ENCODE results near the gene CRELD2.
A peak's percentile ranks its signal among the peaks of the same experiment; 100 is the strongest.

The CRELD2 gene

DNA sequence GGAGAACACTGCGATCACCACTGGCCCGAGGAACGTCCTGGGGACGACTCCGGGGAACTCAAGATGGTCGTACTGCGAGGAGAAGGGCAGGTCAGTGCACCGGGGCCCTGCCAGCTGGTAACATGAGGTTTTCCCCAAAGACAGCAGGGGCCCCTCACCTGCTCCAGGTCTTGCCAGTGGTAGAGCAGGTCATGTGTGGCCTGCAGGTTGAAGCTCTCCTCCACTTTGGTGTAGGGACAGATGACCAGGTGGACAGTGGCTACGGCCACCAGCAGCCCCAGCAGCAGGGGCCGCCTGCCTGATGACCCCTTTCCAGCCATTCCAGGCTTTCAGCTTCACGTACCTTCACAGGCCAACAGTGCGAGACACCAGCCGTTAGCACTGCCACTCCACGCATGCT lies 5.0 kb upstream of the CRELD2 start:
- no peak for DNase-seq

DNA sequence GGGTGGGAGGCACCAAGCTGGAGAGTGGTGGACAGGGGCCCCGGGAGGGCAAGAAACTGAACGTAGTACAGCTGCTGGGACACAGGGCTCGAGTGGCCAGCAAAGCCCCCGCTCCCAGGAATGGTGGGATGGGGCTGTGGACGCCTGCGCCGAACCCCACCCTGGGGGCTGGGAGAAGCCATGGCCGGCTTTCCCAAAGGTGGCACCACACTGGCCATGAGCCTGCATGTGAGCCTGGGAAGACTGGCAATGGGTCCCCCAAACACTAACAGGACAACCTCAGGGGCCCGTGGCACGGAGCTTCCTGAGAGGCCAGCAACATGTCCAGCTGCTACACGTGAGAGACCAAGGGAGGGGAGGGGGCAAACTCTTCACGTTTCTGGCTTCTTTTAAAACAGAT lies 4.2 kb upstream of the CRELD2 start:
- no peak for DNase-seq

DNA sequence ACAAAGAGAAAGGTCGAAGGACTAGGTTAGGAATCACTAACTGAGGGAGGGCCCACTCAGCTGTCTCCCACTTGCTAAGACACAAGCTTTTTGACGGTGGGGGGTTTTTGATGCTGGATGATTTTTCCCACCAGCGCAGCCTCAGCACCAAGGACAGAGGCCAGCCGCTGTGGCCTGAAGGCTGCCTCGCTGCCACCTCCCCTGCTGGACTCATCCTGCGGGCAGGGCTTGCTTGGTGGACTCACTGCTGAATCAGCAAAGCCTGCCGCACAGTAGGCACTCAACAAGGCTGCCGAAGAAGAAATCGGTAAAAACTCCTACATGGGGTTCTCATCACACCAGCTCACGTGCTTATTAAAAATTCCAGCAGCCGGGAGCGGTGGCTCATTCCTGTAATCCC lies 2.8 kb upstream of the CRELD2 start:
- DNase-seq = no peak

DNA sequence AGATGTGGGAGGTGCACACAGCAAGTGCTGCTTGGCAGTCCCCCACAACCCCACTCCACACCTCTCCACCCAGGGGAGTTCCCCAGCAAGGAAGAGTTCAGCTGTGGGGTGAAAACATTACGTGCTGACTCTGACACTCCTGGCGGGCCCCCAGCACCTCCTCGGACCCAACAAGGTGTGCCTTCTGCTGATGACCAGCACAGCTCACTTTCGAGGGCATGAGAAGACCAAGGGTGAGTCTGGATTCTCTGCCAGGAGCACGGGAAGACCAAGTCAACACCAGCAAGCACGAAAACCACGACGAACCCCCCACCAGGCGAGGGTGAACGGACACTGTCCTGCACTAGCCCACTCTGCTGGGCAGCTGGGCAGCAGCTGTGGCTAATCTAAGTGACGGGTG lies 1.6 kb upstream of the CRELD2 start:
- no peak for DNase-seq

DNA sequence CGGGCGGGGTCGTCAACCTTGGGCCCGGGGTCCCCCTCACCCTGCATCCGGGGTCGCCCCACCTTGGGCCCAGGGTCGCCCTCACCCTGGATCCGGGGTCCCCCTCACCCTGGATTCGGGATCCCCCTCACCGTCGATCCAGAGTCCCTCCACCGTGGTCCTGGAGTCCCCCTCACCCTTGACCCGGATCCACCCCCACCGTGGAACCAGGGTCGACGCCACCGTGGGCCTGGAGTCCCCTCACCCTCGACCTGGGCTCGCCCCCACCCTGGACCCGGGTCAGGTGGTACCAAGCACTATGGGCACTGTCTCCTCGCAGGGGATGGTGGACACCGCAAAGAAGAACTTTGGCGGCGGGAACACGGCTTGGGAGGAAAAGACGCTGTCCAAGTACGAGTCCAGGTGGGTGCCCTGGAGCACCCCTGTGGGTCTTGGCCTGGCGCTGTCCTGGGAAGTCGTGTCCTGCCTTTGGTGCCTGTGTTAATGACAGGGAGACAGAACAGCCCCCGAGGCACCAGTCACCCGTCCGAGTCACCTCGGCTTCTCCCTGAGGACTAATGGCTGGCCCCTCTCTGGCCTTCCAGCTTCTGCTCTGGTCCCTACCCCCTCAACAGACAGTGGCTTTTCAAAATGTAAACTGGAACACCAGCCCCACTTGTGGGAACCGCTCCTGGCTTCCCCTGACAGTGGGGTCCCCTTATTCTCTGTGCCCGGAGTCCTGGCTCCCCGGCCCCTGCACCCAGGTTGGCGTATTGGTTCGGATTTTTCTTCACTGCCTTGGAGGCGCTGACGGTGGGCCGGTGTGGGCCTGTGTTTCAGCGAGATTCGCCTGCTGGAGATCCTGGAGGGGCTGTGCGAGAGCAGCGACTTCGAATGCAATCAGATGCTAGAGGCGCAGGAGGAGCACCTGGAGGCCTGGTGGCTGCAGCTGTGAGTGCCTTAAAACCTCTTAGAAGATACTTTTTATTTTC lies 762 bp downstream of the CRELD2 start:
- no peak for DNase-seq

DNA sequence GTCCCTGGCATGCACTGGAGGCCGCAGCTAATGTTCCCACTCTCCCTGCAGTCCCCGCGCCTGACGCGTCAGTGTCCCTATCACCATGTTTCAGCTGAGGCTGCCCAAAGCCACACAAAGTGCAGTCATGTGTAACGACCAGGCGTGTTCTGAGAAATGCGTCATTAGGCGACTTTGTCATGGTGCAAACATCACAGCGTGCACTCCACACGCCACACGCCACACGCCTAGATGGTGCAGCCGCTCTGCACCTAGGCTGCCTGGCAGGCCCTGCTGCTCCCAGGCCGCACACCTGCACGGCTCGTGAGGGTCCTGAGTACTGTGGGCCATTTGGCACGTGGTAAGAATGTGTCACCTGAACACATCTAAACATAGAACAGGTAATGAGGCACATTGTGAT lies 2.4 kb downstream of the CRELD2 start:
- DNase-seq = no peak

DNA sequence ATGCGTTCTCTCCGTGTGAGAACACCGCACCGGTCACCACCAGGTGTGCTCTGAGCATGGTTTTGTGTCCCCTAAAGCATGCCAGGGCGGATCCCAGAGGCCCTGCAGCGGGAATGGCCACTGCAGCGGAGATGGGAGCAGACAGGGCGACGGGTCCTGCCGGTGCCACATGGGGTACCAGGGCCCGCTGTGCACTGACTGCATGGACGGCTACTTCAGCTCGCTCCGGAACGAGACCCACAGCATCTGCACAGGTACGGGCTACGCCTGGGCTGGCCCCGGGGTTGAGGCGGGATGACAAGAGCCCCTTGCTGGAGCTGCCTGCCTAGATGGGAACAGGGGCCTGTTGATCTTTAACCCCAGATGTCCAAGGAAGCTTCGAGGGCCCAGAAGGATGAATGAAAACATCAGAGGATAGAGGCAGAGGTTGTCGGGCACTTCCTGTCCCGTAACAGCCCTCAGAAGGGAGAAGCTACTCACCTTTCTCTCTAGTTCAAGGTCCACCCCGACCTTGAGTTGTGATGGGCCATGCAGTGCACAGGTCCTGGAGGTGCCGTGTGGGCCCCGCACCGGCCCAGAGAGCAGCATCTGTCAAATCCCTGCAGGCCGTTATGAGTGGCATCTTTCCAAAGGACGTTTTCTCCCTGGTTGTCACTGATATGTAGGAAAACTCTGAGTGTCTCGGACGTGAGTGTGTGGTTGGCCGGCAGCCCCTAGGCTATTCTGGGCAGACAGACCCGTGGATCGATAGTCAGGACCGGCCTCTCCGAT lies 3.3 kb downstream of the CRELD2 start:
- DNase-seq = no peak

DNA sequence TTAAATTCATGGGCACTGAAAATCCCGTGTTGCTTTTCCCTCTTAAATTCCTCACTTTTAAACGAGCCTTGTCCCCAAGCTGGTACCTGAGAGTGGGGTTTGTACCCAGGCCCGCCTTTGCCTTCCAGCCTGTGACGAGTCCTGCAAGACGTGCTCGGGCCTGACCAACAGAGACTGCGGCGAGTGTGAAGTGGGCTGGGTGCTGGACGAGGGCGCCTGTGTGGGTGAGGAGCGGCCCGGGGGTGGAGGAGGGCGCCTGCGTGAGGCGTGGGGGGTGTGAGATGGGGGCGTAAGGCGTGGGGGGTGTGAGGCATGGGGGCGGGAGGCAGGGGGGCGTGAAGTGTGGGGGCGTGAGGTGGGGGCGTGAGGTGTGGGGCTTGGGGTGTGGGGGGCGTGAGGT lies 4.0 kb downstream of the CRELD2 start:
- DNase-seq = no peak

DNA sequence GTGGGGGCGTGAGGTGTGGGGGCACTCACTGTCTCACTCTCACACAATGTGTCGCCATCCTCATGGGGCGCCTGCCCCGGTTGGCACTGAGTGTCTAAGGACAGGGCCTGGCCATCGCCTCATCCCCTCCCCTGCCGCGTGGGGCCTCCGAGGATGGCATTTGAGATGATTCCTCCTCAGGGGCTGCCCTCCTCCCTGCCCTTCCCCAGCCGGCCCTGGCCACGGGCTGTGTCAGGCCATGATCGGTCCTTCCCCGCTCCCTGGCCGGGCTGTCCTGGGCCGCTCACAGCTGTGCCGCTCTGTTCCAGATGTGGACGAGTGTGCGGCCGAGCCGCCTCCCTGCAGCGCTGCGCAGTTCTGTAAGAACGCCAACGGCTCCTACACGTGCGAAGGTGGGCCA lies 4.5 kb downstream of the CRELD2 start:
- DNase-seq = no peak

DNA sequence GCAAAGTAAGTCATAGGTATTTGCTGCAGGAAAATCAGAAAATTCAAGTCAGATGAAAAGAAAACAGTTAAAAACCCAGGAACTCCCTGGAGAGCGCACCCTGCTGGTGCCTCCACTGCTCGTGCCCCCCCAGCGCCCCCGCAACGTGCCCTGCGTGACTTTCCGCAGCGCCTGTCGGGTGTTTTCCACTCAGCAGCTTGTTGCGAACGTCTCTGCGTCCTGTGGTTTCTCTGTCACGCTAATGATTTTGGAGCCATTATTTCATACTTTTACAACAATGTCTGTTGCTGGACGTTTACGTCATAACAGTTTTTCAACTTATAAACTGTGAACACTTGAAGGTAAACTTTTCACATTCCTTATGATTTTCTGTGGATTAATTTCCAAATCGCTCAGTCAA lies 5.0 kb downstream of the CRELD2 start:
- no peak for DNase-seq

DNA sequence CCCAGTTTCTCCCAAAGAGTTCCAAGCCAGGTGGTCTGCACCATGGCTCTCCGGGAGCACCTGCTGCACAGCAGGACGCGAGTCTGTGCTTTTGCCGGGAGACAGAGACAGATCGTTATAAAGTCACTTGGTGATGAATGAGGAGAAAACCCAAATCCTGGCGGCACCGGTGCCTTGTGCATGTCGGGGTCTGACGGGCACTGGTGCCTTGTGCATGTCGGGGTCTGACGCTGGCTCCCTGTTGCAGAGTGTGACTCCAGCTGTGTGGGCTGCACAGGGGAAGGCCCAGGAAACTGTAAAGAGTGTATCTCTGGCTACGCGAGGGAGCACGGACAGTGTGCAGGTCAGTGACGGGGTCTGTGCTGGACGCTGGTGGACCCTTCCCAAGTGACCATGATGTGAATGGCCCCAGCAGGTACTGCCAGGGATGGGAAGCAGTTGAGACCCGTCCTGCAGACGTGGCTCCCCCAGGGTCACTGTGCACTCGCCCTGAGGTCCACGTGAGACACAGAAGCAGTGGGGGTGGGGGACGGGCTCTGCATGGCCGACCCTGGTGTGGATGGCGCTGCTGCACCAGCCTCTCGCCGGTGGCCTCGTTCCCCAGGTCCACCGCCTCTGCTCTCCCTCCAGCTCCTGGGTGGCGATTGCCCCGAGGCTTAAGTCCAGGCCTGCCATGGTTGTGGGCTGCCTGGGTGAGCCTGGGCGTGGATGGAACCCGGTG lies 5.8 kb downstream of the CRELD2 start:
- DNase-seq = no peak

DNA sequence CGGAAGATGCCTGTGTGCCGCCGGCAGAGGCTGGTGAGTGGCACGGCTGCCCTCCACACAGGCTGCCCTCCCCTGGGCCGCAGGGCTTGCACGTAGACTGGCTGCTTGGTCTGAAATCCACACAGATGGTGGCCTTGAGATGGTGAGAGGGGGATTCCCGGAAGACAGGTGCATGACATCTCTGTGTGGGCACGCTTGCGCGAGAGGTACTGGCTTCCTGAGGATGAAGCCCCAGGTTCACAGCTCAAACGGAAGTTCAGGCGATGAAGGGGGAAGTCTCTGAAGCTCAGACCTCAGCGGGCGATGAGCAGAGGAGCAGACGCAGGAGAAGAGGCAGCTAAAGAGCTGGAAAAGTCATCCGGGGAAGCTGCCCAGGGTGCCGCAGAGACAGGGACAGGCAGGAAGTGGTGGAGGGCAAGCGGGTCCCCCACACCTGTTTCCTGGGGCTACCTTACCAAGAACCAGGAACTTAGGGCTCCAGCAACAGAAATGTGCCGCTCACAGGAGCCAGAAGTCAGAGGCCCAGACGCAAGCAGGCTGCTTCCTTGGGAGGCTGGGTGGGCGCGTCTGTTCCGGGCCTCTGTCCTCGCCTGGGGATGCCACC lies 7.2 kb downstream of the CRELD2 start:
- DNase-seq = no peak

DNA sequence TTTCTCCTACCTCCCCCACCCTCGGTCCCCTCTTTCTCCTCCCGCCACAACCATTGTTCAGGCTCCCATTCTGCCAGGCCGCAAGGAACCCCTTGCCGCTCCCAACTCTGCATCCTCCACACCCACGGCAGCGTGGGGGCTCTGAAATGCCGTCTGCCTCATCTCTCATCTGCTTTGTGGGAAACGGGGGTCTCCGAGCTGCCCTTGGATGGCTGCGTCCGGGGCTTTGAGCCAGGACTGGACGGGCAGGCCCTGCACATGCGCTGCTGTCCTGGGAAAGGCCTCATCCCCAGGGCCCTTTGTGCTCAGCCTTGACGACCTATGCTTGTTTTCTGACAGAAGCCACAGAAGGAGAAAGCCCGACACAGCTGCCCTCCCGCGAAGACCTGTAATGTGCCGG lies 8.5 kb downstream of the CRELD2 start:
- no peak for DNase-seq

DNA sequence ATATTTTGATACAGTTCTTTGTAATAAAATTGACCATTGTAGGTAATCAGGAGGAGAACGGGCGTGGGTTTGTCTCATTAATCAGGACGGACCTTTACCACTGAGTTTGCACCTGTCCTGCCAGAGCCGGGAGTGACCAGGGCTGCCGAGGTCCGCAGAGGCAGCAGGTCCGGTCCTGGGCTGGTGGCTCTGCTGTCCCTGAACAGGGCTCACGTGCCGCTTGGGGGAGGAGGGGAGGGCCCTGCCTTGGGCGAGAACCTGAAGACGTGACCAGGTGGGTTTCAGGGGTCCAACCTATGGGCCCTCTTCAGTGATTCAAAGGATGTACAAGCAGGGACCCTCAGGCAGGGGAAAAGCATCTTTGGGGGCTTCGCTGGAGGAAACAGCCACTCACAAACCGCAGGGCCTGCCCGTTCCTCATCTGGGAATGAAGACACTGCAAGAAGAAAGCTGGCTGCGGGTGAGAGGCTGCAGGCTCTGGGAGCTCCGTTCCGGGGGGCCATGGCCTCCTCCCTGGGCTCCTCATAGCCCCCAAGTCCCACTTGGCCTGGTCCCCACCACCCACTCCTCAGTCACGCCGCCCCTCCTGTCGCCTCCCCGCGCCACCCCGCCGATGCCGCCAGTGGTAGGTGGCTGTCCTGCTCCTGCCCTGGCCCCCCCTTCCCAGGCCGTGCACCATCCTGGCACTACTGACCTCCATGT lies 9.2 kb downstream of the CRELD2 start:
- no peak for DNase-seq

DNA sequence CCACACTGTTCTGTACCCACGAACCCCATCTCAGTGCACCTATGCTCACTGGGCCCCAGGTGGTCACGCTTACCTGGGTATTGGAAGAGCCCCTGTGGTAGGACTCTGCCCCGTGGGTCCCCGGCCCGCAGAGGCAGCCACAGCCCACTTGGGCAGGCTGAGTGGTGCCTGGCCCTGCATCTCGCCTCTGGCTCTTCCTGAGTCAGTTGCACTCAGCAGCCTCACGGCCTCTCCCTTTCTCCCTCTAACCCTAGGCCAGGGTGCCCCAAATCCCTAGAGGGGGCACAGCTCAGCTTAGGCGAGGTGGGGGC lies 9.7 kb downstream of the CRELD2 start:
- no peak for DNase-seq

DNA sequence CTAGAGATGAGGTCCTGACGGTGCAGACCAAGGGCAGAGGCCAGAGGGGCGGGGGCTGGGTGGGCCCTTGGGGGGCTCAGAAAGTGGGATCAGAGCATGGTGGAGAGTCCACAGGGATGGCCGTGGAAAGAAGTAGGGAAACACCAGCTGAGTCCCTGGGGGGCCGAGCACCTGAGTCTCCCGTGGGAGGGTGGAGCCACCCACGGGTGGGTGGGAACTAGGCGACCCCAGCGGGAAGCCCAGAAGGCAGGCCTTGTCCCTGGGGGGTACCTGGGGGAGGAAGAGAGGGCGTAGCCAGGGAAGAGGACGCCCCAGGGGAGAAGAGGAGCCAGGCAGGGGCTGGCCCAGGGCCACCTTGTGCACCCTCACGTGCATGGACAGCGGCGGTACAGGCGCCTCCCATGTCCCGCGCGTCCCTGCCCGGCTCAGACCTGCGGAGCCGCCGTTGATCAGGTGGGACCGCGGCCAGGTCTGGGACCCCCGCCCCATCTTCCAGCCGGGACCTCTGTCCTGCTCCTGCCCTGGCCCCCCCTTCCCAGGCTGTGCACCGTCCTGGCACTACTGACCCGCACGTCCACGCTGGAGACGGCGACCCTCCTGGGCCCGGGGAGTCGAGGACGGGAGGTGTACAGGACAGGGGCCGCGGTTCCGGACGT lies 10.2 kb downstream of the CRELD2 start:
- DNase-seq = no peak

DNA sequence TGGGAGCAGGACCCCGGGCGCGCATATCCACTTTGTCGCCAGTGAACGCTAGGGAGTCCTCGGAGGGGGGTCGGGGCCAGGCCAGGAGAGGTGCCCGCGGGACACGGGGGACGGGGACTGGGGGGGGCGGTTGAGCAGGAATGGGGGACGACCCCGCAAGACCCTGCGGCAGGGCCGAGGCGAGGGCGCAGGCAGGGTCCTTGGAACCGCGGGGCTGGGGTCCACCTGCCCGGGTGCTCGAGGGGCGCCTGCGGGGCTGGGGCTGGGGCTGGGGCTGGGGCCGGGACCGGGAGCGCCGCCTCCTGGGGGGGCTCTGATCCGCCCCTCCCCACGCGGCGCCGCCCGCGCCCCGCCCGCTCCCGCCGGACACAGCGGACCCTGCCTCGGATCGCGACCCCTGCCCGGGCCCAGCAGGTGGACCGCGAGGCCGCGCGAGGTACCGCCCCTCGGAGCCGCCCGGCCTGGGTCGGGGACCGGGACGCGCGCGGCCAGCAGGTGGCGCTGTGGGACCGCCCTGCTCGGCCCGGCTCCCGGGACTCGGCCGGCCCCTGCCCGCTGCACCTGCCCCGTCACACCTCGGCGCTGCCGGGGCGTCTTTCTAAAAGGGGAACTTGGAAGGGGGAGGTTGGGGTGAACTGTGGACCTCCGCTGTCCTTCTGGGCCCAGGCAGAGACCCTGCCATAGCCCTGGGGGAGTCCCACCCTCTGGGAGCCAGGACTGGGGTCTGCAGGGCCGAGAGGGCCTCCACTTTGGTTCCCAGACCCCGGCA lies 11.0 kb downstream of the CRELD2 start:
- no peak for DNase-seq

DNA sequence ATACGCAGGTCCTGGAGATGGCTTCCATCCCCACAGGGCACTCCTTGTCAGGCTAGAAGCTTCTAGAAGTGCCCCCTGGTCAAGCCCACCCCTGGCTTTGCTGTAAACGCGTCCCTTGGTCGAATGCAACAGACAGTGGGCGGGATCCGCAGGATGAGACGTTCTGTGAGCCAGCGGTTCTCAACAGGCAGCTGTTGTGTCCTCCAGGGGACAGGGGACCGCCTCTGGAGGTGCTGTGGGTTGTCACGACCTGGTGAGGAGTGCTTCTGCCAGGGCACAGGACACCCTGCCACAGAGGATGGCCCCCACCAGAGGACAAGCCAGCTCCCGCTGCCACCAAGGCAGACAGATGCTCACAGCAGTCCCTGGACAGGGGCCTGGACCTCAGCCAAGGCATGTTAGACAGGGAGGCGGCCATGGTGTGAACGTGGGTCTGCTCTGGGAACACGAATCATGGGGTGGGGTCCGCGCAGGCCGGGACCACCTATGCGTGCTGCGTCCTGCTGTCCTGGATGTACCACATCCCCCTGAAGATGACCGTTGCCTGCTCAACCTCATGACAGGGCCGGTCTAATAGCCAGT lies 11.7 kb downstream of the CRELD2 start:
- no peak for DNase-seq

DNA sequence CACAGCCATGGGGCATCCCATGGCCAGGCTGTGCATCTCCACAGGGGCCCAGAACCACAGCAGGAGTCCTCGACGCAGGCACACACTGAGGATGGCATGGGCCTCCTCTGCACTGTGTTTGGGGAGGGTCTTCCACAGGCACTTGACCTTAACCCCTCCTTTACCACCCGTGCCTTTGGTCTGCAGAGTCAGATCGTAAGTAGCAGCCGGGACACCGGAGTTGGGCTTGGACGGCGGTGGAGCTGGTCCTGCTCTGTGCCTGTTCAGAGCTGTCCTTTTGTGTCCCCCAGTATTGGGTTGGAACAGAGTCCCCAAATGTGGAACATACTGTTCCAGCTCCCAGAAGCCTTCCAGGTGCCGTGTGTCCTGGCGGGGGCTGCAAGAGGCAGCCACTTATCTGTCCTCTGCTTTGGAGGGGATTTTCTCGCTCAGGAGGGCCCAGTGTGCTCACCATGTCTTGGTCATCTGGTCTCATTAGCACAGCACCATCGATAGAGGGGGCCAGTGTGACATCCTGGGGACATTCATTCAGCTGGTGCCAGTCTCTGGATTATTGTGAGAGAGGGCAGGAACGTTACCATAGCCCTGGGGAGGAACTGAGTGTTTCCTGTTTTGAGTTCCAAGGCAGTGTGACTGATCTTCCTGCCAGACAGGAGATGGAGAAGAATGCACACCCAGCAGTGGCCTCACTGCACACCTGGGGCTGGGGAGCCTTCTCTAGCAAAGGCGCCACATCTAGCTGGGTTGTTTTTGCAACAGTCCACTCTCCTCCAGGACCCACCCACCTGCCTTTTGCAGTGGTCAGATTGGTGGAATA lies 12.4 kb downstream of the CRELD2 start:
- DNase-seq = peak; percentile 70

All from SHP77 treated with DMSO at 0.1 percent for 48 hours (cell line).